Fibroblast of lung (primary cell): ENCODE measurements around the gene KANTR. TPM values are rescaled to one million over a fixed set of nuclear protein-coding genes. Genes with fewer than 3 reads are reported as not detected.
A peak's percentile ranks its signal among the peaks of the same experiment; 100 is the strongest.

ENCODE experiments used
- DNase-seq, 2 donors: peaks; one replicate each; pipeline versions ENCODE4 v3.0.0 to v3.0.0-alpha.2; 2010; ENCODE audit warnings: low read depth in 2 of 2
- H2AFZ ChIP-seq: 2 replicates; pipeline ENCODE4 v1.5.1; 2012; ENCODE audit warnings: low read length, control low read depth, inconsistent platforms
- H3K27ac ChIP-seq: 2 replicates; pipeline ENCODE4 v1.5.1; 2011; ENCODE audit warnings: low read length, control low read depth; ENCODE audit not compliant: insufficient read depth
- H3K27me3 ChIP-seq: 2 replicates; pipeline ENCODE4 v1.5.1; 2011; ENCODE audit warnings: mild to moderate bottlenecking, low read length; ENCODE audit not compliant: control insufficient read depth, insufficient read depth
- H3K36me3 ChIP-seq: 2 replicates; pipeline ENCODE4 v1.5.1; 2011; ENCODE audit warnings: low read length; ENCODE audit not compliant: control insufficient read depth, insufficient read depth
- H3K4me1 ChIP-seq: 2 replicates; pipeline ENCODE4 v1.5.1; 2011; ENCODE audit warnings: low read length; ENCODE audit not compliant: control insufficient read depth, insufficient read depth; ENCODE audit errors: extremely low read depth
- H3K4me2 ChIP-seq: 2 replicates; pipeline ENCODE4 v1.5.1; 2011; ENCODE audit warnings: low read length, control low read depth; ENCODE audit not compliant: insufficient read depth; ENCODE audit errors: extremely low read depth
- H3K4me3 ChIP-seq, 4 experiments: fragments of 200-600 bp in 1 of 4; sonication (generic) in 1 of 4; replicated peaks in 1 of 4; 2 replicates each; pipeline ENCODE4 v1.5.1; 2011 to 2016; ENCODE audit warnings: low read length in 4 of 4, low read depth in 3 of 4, mild to moderate bottlenecking in 3 of 4, control low read depth in 2 of 4, inconsistent platforms in 1 of 4, mixed read lengths in 1 of 4; ENCODE audit not compliant: insufficient read depth in 1 of 4; ENCODE audit errors: control extremely low read depth in 1 of 4
- H3K79me2 ChIP-seq: 2 replicates; pipeline ENCODE4 v1.5.1; 2012; ENCODE audit warnings: mild to moderate bottlenecking, low read length, inconsistent platforms; ENCODE audit not compliant: control insufficient read depth, insufficient read depth
- H3K9ac ChIP-seq: 2 replicates; pipeline ENCODE4 v1.5.1; 2011; ENCODE audit warnings: mild to moderate bottlenecking, low read length, control low read depth; ENCODE audit not compliant: insufficient read depth
- H3K9me3 ChIP-seq: 2 replicates; pipeline ENCODE4 v1.5.1; 2012; ENCODE audit warnings: low read depth, low read length; ENCODE audit not compliant: control insufficient read depth, insufficient read depth
- H4K20me1 ChIP-seq: 2 replicates; pipeline ENCODE4 v1.5.1; 2011; ENCODE audit warnings: low read length; ENCODE audit not compliant: control insufficient read depth, insufficient read depth; ENCODE audit errors: extremely low read depth
- EZH2 ChIP-seq: IDR thresholded peaks from 2 replicates; pipeline ENCODE4 v1.5.1; 2012; ENCODE audit warnings: low read length, control low read depth, mild to moderate bottlenecking; ENCODE audit errors: missing control alignments
- polyA plus RNA-seq, 2 donors: library from polyadenylated mRNA; depleted of rRNA in 1 of 2; stranded (reverse) in 1 of 2; unstranded in 1 of 2; fragments of >200 nt; gene quantifications; 2 replicates each; pipeline ENCODE4 v1.2.1, GENCODE V29; 2011 to 2012; ENCODE audit warnings: missing spikeins in 1 of 2
- total RNA-seq: library from RNA; depleted of rRNA; stranded (reverse); fragments of >200 nt; gene quantifications from 2 replicates; pipeline ENCODE4 v1.2.1, GENCODE V29; 2014
- TF ChIP-seq, protein P1 (sequence below), 2 donors: IDR thresholded peaks in 1 of 2; conservative IDR thresholded peaks in 1 of 2; 1 replicate in 1 of 2; 2 replicates in 1 of 2; pipeline ENCODE4 v1.5.1; 2011 to 2012; ENCODE audit warnings: low read length in 2 of 2, control low read depth in 1 of 2, inconsistent platforms in 1 of 2, low read depth in 1 of 2, mild to moderate bottlenecking in 1 of 2

KANTR gene
- total and polyA plus RNA-seq, 2 donors (not counting 1 experiment from before 2014, with no cell fraction given) = 2.4 to 7.1 TPM

DNA sequence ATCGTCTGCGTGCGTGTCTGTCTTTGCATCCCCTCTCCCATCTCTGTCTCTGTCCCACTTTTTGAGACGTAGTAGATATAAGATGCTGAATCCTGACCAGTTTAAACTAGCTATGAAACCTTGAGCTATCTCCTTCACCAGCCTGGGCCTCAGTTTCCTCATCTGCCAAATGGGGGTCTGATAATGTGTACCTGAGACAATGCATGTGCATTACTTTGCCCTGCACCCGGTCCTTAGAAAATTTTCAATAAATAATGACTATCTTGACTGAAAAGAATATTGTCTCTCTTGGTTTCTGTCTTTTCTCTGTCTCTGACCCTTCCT is 602 bp downstream of the KANTR start:
- Histone ChIP-seq H3K79me2 (no peaks in the 10 kb centered on the region), H3K27me3 (no peaks in the 10 kb centered on the region), H3K9me3 (no peaks in the 10 kb centered on the region), H4K20me1 (no peaks in the 10 kb centered on the region), H3K36me3 (no peaks in the 10 kb centered on the region), H3K4me2 (peak overlapping the region; percentile 77), H3K9ac (peak overlapping the region; percentile 60), H2AFZ (peak overlapping the region; percentile 27), H3K4me3 (peak overlapping the region; percentile 36 to 71 (median 58)), H3K27ac (no peak overlapping the region), H3K4me1 (no peaks in the 10 kb centered on the region)
- DNase-seq = no peak
- no peak for TF ChIP-seq EZH2
- TF ChIP-seq, protein P1, sequence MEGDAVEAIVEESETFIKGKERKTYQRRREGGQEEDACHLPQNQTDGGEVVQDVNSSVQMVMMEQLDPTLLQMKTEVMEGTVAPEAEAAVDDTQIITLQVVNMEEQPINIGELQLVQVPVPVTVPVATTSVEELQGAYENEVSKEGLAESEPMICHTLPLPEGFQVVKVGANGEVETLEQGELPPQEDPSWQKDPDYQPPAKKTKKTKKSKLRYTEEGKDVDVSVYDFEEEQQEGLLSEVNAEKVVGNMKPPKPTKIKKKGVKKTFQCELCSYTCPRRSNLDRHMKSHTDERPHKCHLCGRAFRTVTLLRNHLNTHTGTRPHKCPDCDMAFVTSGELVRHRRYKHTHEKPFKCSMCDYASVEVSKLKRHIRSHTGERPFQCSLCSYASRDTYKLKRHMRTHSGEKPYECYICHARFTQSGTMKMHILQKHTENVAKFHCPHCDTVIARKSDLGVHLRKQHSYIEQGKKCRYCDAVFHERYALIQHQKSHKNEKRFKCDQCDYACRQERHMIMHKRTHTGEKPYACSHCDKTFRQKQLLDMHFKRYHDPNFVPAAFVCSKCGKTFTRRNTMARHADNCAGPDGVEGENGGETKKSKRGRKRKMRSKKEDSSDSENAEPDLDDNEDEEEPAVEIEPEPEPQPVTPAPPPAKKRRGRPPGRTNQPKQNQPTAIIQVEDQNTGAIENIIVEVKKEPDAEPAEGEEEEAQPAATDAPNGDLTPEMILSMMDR (conservative IDR thresholded peaks at IDR 0.05 in 1 of 2, IDR thresholded peaks at IDR 0.05 in 1 of 2; ENCODE audit: low read depth in 1 of 2, low read length in 2 of 2) = no peak

DNA sequence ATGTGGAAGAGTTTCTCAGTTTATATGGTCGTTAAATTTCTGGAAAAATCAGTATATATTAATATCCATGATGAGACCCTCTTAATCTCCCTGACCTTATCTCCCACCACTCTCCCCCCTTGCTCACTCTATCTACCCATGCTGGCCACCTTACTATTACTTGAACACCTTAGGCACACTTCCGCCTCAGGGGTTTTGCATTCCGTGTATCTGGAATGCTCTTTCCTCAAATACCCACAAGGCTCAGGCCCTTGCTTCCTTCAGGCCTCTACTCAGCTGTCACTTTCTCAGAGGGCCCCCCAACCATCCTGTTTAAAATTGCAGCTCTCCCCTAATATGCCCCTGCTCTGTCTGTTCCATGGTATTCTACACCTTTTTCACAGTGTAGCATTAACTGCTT is 1.9 kb downstream of the KANTR start:
- TF ChIP-seq, protein P1 (conservative IDR thresholded peaks at IDR 0.05 in 1 of 2, IDR thresholded peaks at IDR 0.05 in 1 of 2; ENCODE audit: low read depth in 1 of 2, low read length in 2 of 2) = no peak
- no peak for TF ChIP-seq EZH2
- Histone ChIP-seq H3K9me3 (no peaks in the 10 kb centered on the region), H2AFZ (no peak overlapping the region), H3K27me3 (no peaks in the 10 kb centered on the region), H3K4me1 (no peaks in the 10 kb centered on the region), H3K79me2 (no peaks in the 10 kb centered on the region), H4K20me1 (no peaks in the 10 kb centered on the region), H3K9ac (no peak overlapping the region), H3K27ac (no peak overlapping the region), H3K36me3 (no peaks in the 10 kb centered on the region), H3K4me2 (no peak overlapping the region), H3K4me3 (no peak overlapping the region)
- no peak for DNase-seq

DNA sequence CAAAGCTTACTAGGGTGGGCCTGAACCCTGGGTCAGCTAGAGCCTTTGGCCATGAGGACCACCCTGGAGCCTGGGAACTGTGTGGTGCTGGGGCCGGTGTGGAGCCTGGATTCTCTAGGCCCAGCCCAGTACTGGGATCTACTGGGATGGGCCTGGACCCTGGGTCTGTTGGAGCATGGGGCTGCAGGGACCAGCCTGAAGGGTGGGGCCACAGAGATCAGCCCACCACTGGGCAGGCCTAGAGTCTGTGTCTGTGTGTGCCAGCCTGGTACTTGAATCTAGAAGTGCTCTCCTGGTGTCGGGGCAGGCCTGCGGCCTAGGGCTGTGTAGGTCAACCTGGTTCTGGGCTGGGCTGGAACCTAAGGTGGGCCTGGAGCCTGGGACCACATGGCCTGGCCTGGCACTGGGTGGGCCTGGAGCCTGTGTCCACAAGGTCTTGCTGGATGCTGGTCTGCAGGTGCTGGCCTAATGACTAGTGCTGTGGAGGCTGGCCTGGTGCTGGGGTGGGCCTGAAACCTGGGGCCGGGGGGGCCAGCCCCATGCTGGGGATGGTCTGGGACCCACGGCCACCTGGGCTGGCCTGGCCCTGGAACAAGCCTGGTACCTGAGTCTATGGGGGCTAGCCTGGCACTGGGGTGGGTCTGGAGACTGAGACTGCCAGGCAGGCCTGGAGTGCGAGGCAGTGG is 21.1 kb downstream of the KANTR start:
- Histone ChIP-seq H3K27me3 (no peaks in the 10 kb centered on the region), H3K9ac (no peak overlapping the region), H3K4me2 (no peak overlapping the region), H3K27ac (peak overlapping the region; percentile 75), H3K79me2 (no peaks in the 10 kb centered on the region), H3K4me1 (peaks cover 2% of the 10 kb centered on the region), H3K9me3 (no peaks in the 10 kb centered on the region), H3K36me3 (no peaks in the 10 kb centered on the region), H3K4me3 (no peak overlapping the region), H4K20me1 (no peaks in the 10 kb centered on the region), H2AFZ (no peak overlapping the region)
- DNase-seq = no peak
- TF ChIP-seq, protein P1 (conservative IDR thresholded peaks at IDR 0.05 in 1 of 2, IDR thresholded peaks at IDR 0.05 in 1 of 2; ENCODE audit: low read depth in 1 of 2, low read length in 2 of 2) = no peak
- TF ChIP-seq EZH2 = no peak
